Liver (tissue), 9 donors: ENCODE results near the gene OR2A12. TPM values are rescaled to one million over a fixed set of nuclear protein-coding genes. Genes with fewer than 3 reads are reported as not detected.

Source experiments
- DNase-seq: peaks from one replicate; pipeline ENCODE4 v3.0.0-alpha.2; 2017; ENCODE audit warnings: low spot score
- H3K27ac ChIP-seq, 2 donors: one replicate each; pipeline ENCODE4 v1.7.0; 2013; ENCODE audit warnings: inconsistent platforms in 2 of 2, low read length in 2 of 2, control low read depth in 1 of 2, low read depth in 1 of 2, mild to moderate bottlenecking in 1 of 2
- H3K27me3 ChIP-seq, 4 donors: one replicate each; pipeline versions ENCODE4 v1.6.1 to v1.7.0; 2013; ENCODE audit warnings: low read length in 3 of 4, inconsistent platforms in 1 of 4, mild to moderate bottlenecking in 1 of 4, moderate library complexity in 1 of 4; ENCODE audit not compliant: control insufficient read depth in 4 of 4, insufficient read depth in 4 of 4
- H3K36me3 ChIP-seq, 4 donors: one replicate each; pipeline versions ENCODE4 v1.6.1 to v1.7.0; 2013; ENCODE audit warnings: low read length in 3 of 4, mild to moderate bottlenecking in 3 of 4, low read depth in 1 of 4, moderate library complexity in 1 of 4; ENCODE audit not compliant: control insufficient read depth in 4 of 4, insufficient read depth in 3 of 4
- H3K4me1 ChIP-seq, 4 donors: one replicate each; pipeline versions ENCODE4 v1.6.1 to v1.7.0; 2013; ENCODE audit warnings: low read length in 3 of 4, mild to moderate bottlenecking in 3 of 4, moderate library complexity in 1 of 4; ENCODE audit not compliant: control insufficient read depth in 4 of 4, insufficient read depth in 4 of 4
- H3K4me3 ChIP-seq, 3 donors: one replicate each; pipeline versions ENCODE4 v1.6.1 to v1.7.0; 2013; ENCODE audit warnings: low read length in 3 of 3, control low read depth in 1 of 3, low read depth in 1 of 3, mild to moderate bottlenecking in 1 of 3
- H3K9ac ChIP-seq, 2 donors: one replicate each; pipeline ENCODE4 v1.7.0; 2013; ENCODE audit warnings: low read length in 2 of 2, mild to moderate bottlenecking in 2 of 2, moderate library complexity in 2 of 2, control low read depth in 1 of 2, low read depth in 1 of 2
- H3K9me3 ChIP-seq, 4 donors: one replicate each; pipeline versions ENCODE4 v1.6.1 to v1.7.0; 2013; ENCODE audit warnings: low read length in 3 of 4; ENCODE audit not compliant: control insufficient read depth in 4 of 4
- CTCF ChIP-seq: fragments of 150-350 bp; IDR thresholded peaks from 2 replicates; pipeline ENCODE4 v1.5.1; 2017; ENCODE audit warnings: improper control_type of control experiment, low read depth, low read length; ENCODE audit not compliant: missing input control
- EGR1 ChIP-seq, 2 donors: IDR thresholded peaks; 2 replicates each; pipeline ENCODE4 v1.6.1; 2016 to 2018; ENCODE audit warnings: antibody characterized with exemption in 2 of 2, low read depth in 2 of 2
- FOXA1 ChIP-seq: IDR thresholded peaks from 2 replicates; pipeline ENCODE4 v1.6.1; 2016; ENCODE audit warnings: antibody characterized with exemption
- FOXA2 ChIP-seq: IDR thresholded peaks from 2 replicates; pipeline ENCODE4 v1.6.1; 2016; ENCODE audit warnings: antibody characterized with exemption
- GABPA ChIP-seq, 2 donors: IDR thresholded peaks in 1 of 2; conservative IDR thresholded peaks in 1 of 2; 2 replicates each; pipeline ENCODE4 v1.6.1; 2016; ENCODE audit warnings: antibody characterized with exemption in 2 of 2, mild to moderate bottlenecking in 1 of 2, moderate library complexity in 1 of 2
- HNF4A ChIP-seq, 2 donors: conservative IDR thresholded peaks; 2 replicates each; pipeline ENCODE4 v1.6.1; 2016; ENCODE audit warnings: antibody characterized with exemption in 2 of 2, mild to moderate bottlenecking in 2 of 2
- HNF4G ChIP-seq: IDR thresholded peaks from 2 replicates; pipeline ENCODE4 v1.6.1; 2016; ENCODE audit warnings: antibody characterized with exemption
- JUND ChIP-seq, 2 donors: IDR thresholded peaks; 2 replicates each; pipeline ENCODE4 v1.6.1; 2016; ENCODE audit warnings: antibody characterized with exemption in 2 of 2
- MAX ChIP-seq: IDR thresholded peaks from 2 replicates; pipeline ENCODE4 v1.6.1; 2016; ENCODE audit warnings: antibody characterized with exemption
- NR2F2 ChIP-seq: IDR thresholded peaks from 2 replicates; pipeline ENCODE4 v1.6.1; 2016; ENCODE audit warnings: antibody characterized with exemption
- RAD21 ChIP-seq, 2 donors: IDR thresholded peaks; 2 replicates each; pipeline ENCODE4 v1.6.1; 2016; ENCODE audit warnings: antibody characterized with exemption in 2 of 2, mild to moderate bottlenecking in 2 of 2
- REST ChIP-seq: IDR thresholded peaks from 2 replicates; pipeline ENCODE4 v1.6.1; 2016; ENCODE audit warnings: antibody characterized with exemption, mild to moderate bottlenecking
- RXRA ChIP-seq, 2 donors: IDR thresholded peaks; 2 replicates each; pipeline ENCODE4 v1.6.1; 2017 to 2018; ENCODE audit warnings: antibody characterized with exemption in 2 of 2, mild to moderate bottlenecking in 1 of 2
- SP1 ChIP-seq: IDR thresholded peaks from 2 replicates; pipeline ENCODE4 v1.6.1; 2018; ENCODE audit warnings: antibody characterized with exemption, mild to moderate bottlenecking
- TAF1 ChIP-seq: conservative IDR thresholded peaks from 2 replicates; pipeline ENCODE4 v1.6.1; 2016; ENCODE audit warnings: antibody characterized with exemption, mild to moderate bottlenecking
- YY1 ChIP-seq: IDR thresholded peaks from 2 replicates; pipeline ENCODE4 v1.6.1; 2016; ENCODE audit warnings: antibody characterized with exemption, mild to moderate bottlenecking
- WGBS: extraction: QIAGEN DNeasy Blood & Tissue Kit; methylation state at CpG from one replicate; pipeline ENCODE4 v1.1.7; 2013; 5-methylcytosine and 5-hydroxymethylcytosine counted together
- polyA plus RNA-seq, 2 donors: library from polyadenylated mRNA; stranded (reverse) in 1 of 2; unstranded in 1 of 2; fragments of 200-250 nt in 1 of 2; fragments of >200 nt in 1 of 2; fragmentation: Nextera tagmentation in 1 of 2; extraction: Ambion mirVana in 1 of 2; gene quantifications; one replicate each; pipeline versions ENCODE4 v1.2.1 to v1.2.3, GENCODE V29; 2013 to 2015
- total RNA-seq, 2 donors: library from RNA; depleted of rRNA; stranded (reverse); fragments of >200 nt; gene quantifications; one replicate each; pipeline ENCODE4 v1.2.3, GENCODE V29; 2014
- TF ChIP-seq, protein P1 (sequence below): IDR thresholded peaks from 2 replicates; pipeline ENCODE4 v1.6.1; 2016; ENCODE audit warnings: antibody characterized with exemption
- TF ChIP-seq, protein P2 (sequence below): IDR thresholded peaks from 2 replicates; pipeline ENCODE4 v1.6.1; 2016; ENCODE audit warnings: antibody characterized with exemption
- donor health status: healthy.
- donor health status: healthy.
- donor health status: healthy.
- donor health status: healthy.
- donor health status: healthy.

The OR2A12 gene
- total and polyA plus RNA-seq, 4 donors = not detected

- TF ChIP-seq HNF4A (conservative IDR thresholded peaks at IDR 0.05) (no peak), GABPA (IDR thresholded peaks at IDR 0.05 in 1 of 2, conservative IDR thresholded peaks at IDR 0.05 in 1 of 2) (no peak), RXRA (IDR thresholded peaks at IDR 0.05) (no peak), YY1 (no peak), REST (no peak), TAF1 (no peak), MAX (no peak), EGR1 (IDR thresholded peaks at IDR 0.05; ENCODE audit: low read depth in 2 of 2) (no peak), FOXA1 (no peak), HNF4G (no peak), NR2F2 (no peak), JUND (IDR thresholded peaks at IDR 0.05) (no peak), FOXA2 (no peak), SP1 (no peak)
- TF ChIP-seq, protein P1, sequence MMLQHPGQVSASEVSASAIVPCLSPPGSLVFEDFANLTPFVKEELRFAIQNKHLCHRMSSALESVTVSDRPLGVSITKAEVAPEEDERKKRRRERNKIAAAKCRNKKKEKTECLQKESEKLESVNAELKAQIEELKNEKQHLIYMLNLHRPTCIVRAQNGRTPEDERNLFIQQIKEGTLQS = no peak
- no peaks in the 10 kb centered on the region for H3K27me3 ChIP-seq
- WGBS = 62% methylated on average over 1 of the region's 1 CpG
- DNase-seq = no peak
- H3K4me1 ChIP-seq = no peaks in the 10 kb centered on the region
- no peak within 1 kb of the TSS for H3K27ac ChIP-seq
- H3K9ac ChIP-seq = no peak within 1 kb of the TSS
- H3K4me3 ChIP-seq = no peak within 1 kb of the TSS
- H3K9me3 ChIP-seq = no peaks in the 10 kb centered on the region
- H3K36me3 ChIP-seq = no peaks in the 10 kb centered on the region
Observed at GRCh38 chr7:144069511-144069910, 16.6 kb upstream of the OR2A12 start, which contains the start of gene OR2A25. TSS of gene OR2A25 (plus strand) at chr7:144069811. CDS start at chr7:144074220, 4,409 bp downstream.

- H3K4me3 ChIP-seq = no peak overlapping the region
- H3K9ac ChIP-seq = no peak overlapping the region
- H3K9me3 ChIP-seq = no peaks in the 10 kb centered on the region
- H3K36me3 ChIP-seq = no peaks in the 10 kb centered on the region
- H3K27me3 ChIP-seq = no peaks in the 10 kb centered on the region
- no peak for TF ChIP-seq YY1
- no peak for TF ChIP-seq RXRA (IDR thresholded peaks at IDR 0.05)
- no peak for TF ChIP-seq FOXA2
- no peak for TF ChIP-seq RAD21 (IDR thresholded peaks at IDR 0.05)
- no peak for TF ChIP-seq JUND (IDR thresholded peaks at IDR 0.05)
- TF ChIP-seq MAX = no peak
- no peak for TF ChIP-seq TAF1
- no peak for TF ChIP-seq CTCF
- TF ChIP-seq, protein P2, sequence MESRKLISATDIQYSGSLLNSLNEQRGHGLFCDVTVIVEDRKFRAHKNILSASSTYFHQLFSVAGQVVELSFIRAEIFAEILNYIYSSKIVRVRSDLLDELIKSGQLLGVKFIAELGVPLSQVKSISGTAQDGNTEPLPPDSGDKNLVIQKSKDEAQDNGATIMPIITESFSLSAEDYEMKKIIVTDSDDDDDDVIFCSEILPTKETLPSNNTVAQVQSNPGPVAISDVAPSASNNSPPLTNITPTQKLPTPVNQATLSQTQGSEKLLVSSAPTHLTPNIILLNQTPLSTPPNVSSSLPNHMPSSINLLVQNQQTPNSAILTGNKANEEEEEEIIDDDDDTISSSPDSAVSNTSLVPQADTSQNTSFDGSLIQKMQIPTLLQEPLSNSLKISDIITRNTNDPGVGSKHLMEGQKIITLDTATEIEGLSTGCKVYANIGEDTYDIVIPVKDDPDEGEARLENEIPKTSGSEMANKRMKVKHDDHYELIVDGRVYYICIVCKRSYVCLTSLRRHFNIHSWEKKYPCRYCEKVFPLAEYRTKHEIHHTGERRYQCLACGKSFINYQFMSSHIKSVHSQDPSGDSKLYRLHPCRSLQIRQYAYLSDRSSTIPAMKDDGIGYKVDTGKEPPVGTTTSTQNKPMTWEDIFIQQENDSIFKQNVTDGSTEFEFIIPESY = no peak
- WGBS = 61% methylated on average over 2 of the region's 2 CpGs
- no peaks in the 10 kb centered on the region for H3K4me1 ChIP-seq
- H3K27ac ChIP-seq = no peak overlapping the region
- no peak for DNase-seq
Observed at GRCh38 chr7:144069953-144070352, 16.1 kb upstream of the OR2A12 start.
